ENCODE data around the gene WDR33. TPM values are rescaled to one million over a fixed set of nuclear protein-coding genes. Genes with fewer than 3 reads are reported as not detected.

The WDR33 gene
- total RNA-seq, 2 experiments from 2014 or later = 71.4 to 74.6 TPM

DNA sequence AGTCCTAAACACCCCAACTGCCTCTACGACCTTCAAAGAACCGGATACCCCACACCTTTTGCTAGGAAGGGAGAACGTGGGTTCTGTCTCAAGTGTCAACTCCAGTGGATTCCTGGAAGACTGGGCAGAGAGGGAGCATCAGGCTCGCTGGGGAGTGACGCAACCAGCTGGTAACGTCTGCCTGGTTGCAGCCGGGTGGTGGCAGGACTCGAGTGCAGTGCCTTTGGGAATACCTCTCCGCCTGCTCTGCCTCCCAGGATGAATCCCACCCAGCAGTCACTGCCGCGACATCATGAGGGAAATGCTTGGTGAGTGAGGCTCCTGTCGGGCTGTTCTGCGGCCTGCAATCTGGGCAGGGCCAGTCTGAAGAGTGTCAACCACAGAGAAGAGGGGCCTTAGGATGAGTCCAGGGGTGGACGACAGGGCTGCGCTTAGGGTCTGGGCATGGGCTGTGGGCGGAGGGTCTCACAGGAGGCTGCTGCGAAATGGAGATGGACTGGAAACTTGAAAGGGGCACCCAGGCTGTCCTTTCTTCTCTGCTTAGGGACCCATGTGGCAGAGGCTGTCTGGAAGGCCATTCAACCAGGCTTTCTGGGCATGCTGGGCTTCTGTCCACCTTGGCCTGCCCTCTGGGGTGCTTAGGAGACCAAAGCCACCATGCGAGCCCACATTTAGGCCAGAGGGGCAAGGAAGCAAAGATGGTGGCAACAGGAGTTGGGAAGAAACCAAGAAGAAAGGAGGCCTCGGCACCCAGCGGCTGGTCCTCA lies 152.1 kb downstream of the WDR33 start:
- no peak overlapping the region for H3K4me3 Mint-ChIP-seq
- H3K9me3 Mint-ChIP-seq = no peaks in the 10 kb centered on the region
- intact Hi-C loops (cut with micrococcal nuclease) = no loop called here
- H3K27ac Mint-ChIP-seq = no peak overlapping the region
- TF ChIP-seq, protein P1, sequence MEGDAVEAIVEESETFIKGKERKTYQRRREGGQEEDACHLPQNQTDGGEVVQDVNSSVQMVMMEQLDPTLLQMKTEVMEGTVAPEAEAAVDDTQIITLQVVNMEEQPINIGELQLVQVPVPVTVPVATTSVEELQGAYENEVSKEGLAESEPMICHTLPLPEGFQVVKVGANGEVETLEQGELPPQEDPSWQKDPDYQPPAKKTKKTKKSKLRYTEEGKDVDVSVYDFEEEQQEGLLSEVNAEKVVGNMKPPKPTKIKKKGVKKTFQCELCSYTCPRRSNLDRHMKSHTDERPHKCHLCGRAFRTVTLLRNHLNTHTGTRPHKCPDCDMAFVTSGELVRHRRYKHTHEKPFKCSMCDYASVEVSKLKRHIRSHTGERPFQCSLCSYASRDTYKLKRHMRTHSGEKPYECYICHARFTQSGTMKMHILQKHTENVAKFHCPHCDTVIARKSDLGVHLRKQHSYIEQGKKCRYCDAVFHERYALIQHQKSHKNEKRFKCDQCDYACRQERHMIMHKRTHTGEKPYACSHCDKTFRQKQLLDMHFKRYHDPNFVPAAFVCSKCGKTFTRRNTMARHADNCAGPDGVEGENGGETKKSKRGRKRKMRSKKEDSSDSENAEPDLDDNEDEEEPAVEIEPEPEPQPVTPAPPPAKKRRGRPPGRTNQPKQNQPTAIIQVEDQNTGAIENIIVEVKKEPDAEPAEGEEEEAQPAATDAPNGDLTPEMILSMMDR (IDR thresholded peaks at IDR 0.05) = no peak
- ChIA-PET CTCF (no interaction called here), POLR2A (no interaction called here)
- H3K4me1 Mint-ChIP-seq (ENCODE audit: low read depth) = no peaks in the 10 kb centered on the region
- H3K36me3 Mint-ChIP-seq (ENCODE audit: low read depth) = no peaks in the 10 kb centered on the region
- DNase-seq = no peak
- H3K27me3 Mint-ChIP-seq = peaks cover 16% of the 10 kb centered on the region
- no peak for ATAC-seq

DNA sequence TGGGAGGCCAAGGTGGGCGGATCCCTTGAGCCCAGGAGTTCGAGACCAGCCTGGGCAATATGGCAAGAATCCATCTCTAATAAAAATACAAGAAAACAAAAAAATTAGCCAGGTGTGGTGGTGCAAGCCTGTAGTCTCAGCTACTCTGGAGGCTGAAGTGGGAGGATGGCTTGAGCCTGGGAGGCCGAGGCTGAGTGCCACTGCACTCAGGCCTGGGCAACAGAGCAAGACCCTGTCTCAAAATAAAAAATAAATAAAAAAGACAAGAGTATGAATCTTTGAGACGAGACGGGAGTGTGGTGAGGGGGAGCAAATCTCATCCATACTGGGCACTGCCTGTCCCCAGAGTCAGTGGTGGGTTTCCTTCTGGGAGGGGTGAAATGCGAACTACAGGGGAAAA lies 152.8 kb downstream of the WDR33 start:
- intact Hi-C loops (cut with micrococcal nuclease) = no loop called here
- Mint-ChIP-seq H3K27me3 (peaks cover 10% of the 10 kb centered on the region), H3K36me3 (ENCODE audit: low read depth) (no peaks in the 10 kb centered on the region), H3K27ac (no peak overlapping the region), H3K4me3 (no peak overlapping the region), H3K9me3 (no peaks in the 10 kb centered on the region), H3K4me1 (ENCODE audit: low read depth) (no peaks in the 10 kb centered on the region)
- POLR2A ChIA-PET = no interaction called here
- DNase-seq (no peak), ATAC-seq (no peak)
- CTCF ChIA-PET = no interaction called here
- TF ChIP-seq, protein P1 (IDR thresholded peaks at IDR 0.05) = no peak

DNA sequence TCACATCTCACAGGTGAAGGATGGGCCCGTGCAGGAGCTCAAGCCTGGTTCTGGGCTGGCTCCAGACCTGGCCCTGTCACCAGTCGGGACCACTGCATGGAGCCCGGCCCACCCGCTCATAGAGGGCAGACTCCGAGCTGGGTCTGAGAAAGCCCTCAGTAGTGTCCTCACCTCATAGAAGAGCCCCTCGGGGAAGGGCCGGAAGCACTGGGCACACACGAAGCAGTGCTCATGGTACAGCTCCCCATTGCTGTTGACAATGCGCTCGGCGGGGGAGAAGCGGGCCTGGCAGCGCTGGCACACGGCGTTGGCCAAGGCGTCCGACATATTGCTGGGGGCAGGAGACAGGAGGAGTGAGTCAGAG lies 153.8 kb downstream of the WDR33 start:
- intact Hi-C loops (cut with micrococcal nuclease) = no loop called here
- DNase-seq = no peak
- ATAC-seq = no peak
- Mint-ChIP-seq H3K36me3 (ENCODE audit: low read depth) (no peaks in the 10 kb centered on the region), H3K27me3 (peaks cover 8% of the 10 kb centered on the region), H3K4me1 (ENCODE audit: low read depth) (no peaks in the 10 kb centered on the region), H3K4me3 (no peak overlapping the region), H3K9me3 (no peaks in the 10 kb centered on the region), H3K27ac (no peak overlapping the region)
- TF ChIP-seq, protein P1 (IDR thresholded peaks at IDR 0.05) = no peak
- ChIA-PET CTCF (interaction anchor here (6.0 kb wide), 1 partner anchor 66 kb away, joined by 56 read pairs; no protein-coding TSS in a partner anchor), POLR2A (interaction anchor here (0.6 kb wide), 1 partner anchor 69 kb away, joined by 3 read pairs; no protein-coding TSS in a partner anchor)

DNA sequence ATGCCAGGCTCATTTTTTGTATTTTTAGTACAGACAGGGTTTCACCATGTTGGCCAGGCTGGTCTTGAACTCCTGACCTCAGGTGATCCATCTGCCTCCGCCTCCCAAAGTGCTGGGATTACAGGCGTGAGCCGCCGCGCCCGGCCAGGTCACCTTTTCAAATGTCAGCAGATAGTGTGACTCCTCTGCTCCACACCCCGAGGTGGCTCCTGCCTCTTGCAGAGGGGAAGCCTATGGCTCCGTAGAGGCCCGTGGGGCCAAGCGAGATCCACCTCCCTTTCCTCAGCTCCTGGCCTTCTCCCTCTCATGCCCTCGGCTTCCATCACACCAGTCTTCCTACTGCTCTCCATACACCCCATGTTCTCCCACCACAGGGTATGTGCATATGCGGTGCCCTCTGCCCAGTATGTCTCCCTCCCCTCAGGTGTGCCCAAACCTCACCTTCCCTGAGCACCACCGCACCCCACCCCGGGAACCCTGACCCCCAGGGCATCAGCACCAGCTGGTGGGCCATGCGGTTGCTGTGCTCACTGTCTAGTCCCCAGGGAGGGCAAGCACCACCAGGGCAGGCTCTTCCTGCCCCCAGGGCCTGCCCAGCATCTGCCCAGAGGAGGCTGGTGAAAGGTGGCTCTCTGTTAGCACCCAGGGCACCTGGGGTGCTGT lies 154.3 kb downstream of the WDR33 start:
- H3K27ac Mint-ChIP-seq = no peak overlapping the region
- TF ChIP-seq, protein P1 (IDR thresholded peaks at IDR 0.05) = no peak
- intact Hi-C loops (cut with micrococcal nuclease) = no loop called here
- H3K9me3 Mint-ChIP-seq = no peaks in the 10 kb centered on the region
- ChIA-PET POLR2A (interaction anchor here (0.6 kb wide), 1 partner anchor 69 kb away, joined by 3 read pairs; no protein-coding TSS in a partner anchor), CTCF (interaction anchor here (6.0 kb wide), 1 partner anchor 65 kb away, joined by 56 read pairs; no protein-coding TSS in a partner anchor)
- H3K36me3 Mint-ChIP-seq (ENCODE audit: low read depth) = no peaks in the 10 kb centered on the region
- no peak overlapping the region for H3K4me3 Mint-ChIP-seq
- DNase-seq = no peak
- no peaks in the 10 kb centered on the region for H3K4me1 Mint-ChIP-seq (ENCODE audit: low read depth)
- ATAC-seq = no peak
- H3K27me3 Mint-ChIP-seq = peaks cover 8% of the 10 kb centered on the region
